ENCODE data around the gene CDK11B. TPM values are rescaled to one million over a fixed set of nuclear protein-coding genes. Genes with fewer than 3 reads are reported as not detected.

Gene CDK11B
- polyA plus RNA-seq, 1 experiment = 6.3 TPM

- no peak for TF ChIP-seq CTCF (IDR thresholded peaks at IDR 0.05; ENCODE audit: insufficient read depth, low read depth, low read length)
- Histone ChIP-seq H3K27me3 (ENCODE audit: control insufficient read depth, insufficient read depth, low read length) (no peaks in the 10 kb centered on the region), H3K4me3 (ENCODE audit: low read depth, low read length) (no peak overlapping the region), H3K36me3 (ENCODE audit: control insufficient read depth, insufficient read depth, low read length) (no peaks in the 10 kb centered on the region; the same call in 1 of the 2 replicates)
- DNase-seq (ENCODE audit: low read depth) = no peak
- CTCF ChIA-PET = no interaction called here
- POLR2A ChIA-PET = no interaction called here
These were observed 48.0 kb downstream of the CDK11B start for GRCh38 chr1:1610796-1611195.

GRCh38 chr1:1609822-1610485 is 48.9 kb downstream of the CDK11B start:
- CTCF ChIA-PET = no interaction called here
- no peak for TF ChIP-seq CTCF (IDR thresholded peaks at IDR 0.05; ENCODE audit: insufficient read depth, low read depth, low read length)
- POLR2A ChIA-PET = no interaction called here
- no peak overlapping the region for H3K4me3 ChIP-seq (ENCODE audit: low read depth, low read length)
- no peaks in the 10 kb centered on the region; the same call in 1 of the 2 replicates for H3K36me3 ChIP-seq (ENCODE audit: control insufficient read depth, insufficient read depth, low read length)
- no peaks in the 10 kb centered on the region for H3K27me3 ChIP-seq (ENCODE audit: control insufficient read depth, insufficient read depth, low read length)
- DNase-seq (ENCODE audit: low read depth) = no peak

GRCh38 chr1:1606232-1606631 is 52.6 kb downstream of the CDK11B start:
- no peak for DNase-seq (ENCODE audit: low read depth)
- no peak for TF ChIP-seq CTCF (IDR thresholded peaks at IDR 0.05; ENCODE audit: insufficient read depth, low read depth, low read length)
- ChIA-PET POLR2A (interaction anchor here (0.7 kb wide), 1 partner anchor 374 kb away, joined by 7 read pairs; the partner anchor contains the start of gene B3GALT6), CTCF (no interaction called here)
- Histone ChIP-seq H3K4me3 (ENCODE audit: low read depth, low read length) (no peak overlapping the region), H3K27me3 (ENCODE audit: control insufficient read depth, insufficient read depth, low read length) (no peaks in the 10 kb centered on the region), H3K36me3 (ENCODE audit: control insufficient read depth, insufficient read depth, low read length) (no peaks in the 10 kb centered on the region)

- ChIA-PET CTCF (no interaction called here), POLR2A (no interaction called here)
- no peak for DNase-seq (ENCODE audit: low read depth)
- Histone ChIP-seq H3K36me3 (ENCODE audit: control insufficient read depth, insufficient read depth, low read length) (no peaks in the 10 kb centered on the region), H3K4me3 (ENCODE audit: low read depth, low read length) (no peak overlapping the region), H3K27me3 (ENCODE audit: control insufficient read depth, insufficient read depth, low read length) (no peaks in the 10 kb centered on the region)
- no peak for TF ChIP-seq CTCF (IDR thresholded peaks at IDR 0.05; ENCODE audit: insufficient read depth, low read depth, low read length)
These were observed 53.1 kb downstream of the CDK11B start for GRCh38 chr1:1605724-1606123.

- DNase-seq (ENCODE audit: low read depth) = no peak
These were observed 53.7 kb downstream of the CDK11B start for GRCh38 chr1:1605034-1605591.

More at GRCh38 chr1:1605034-1605591, 53.7 kb downstream of the CDK11B start:
- H3K27me3 ChIP-seq (ENCODE audit: control insufficient read depth, insufficient read depth, low read length) = no peaks in the 10 kb centered on the region
- H3K4me3 ChIP-seq (ENCODE audit: low read depth, low read length) = no peak overlapping the region
- TF ChIP-seq CTCF (IDR thresholded peaks at IDR 0.05; ENCODE audit: insufficient read depth, low read depth, low read length) = no peak
- ChIA-PET POLR2A (no interaction called here), CTCF (no interaction called here)
- H3K36me3 ChIP-seq (ENCODE audit: control insufficient read depth, insufficient read depth, low read length) = no peaks in the 10 kb centered on the region

Data from BJ (cell line).